HepG2 (cell line): ENCODE results near the gene DMPK. TPM values are rescaled to one million over a fixed set of nuclear protein-coding genes. Genes with fewer than 3 reads are reported as not detected.

ENCODE experiments used
- ATAC-seq: fragments of 200-7000 bp; cut with Tn5 transposase; 3 replicates; pipeline ENCODE4 v1.9.1; 2020; ENCODE audit warnings: mild to moderate bottlenecking, moderate library complexity
- BruUV-seq: library from RNA; stranded (reverse); fragments of 400-500 nt; replicated peaks from 2 replicates; lab custom pipeline; 2021; lab: Mats Ljungman, UMichigan
- CTCF ChIA-PET: fragments of 300-600 bp; formaldehyde crosslinking; extraction: SDS; loops from one replicate; lab custom pipeline; 2021; ENCODE audit warnings: low total read pairs, inconsistent platforms, low intra/inter-chr PET ratio; lab: Yijun Ruan, JAX
- POLR2A ChIA-PET: fragments of 350-600 bp; sonication (Branson Sonifier 250); formaldehyde crosslinking; loops from one replicate; lab custom pipeline; 2020; ENCODE audit warnings: antibody characterized with exemption, inconsistent platforms; lab: Yijun Ruan, JAX
- DNase-seq: peaks from one replicate; pipeline ENCODE4 v3.0.0-alpha.2; 2015; ENCODE audit warnings: low spot score
- FAIRE-seq: peaks from 3 replicates; lab custom pipeline; 2011; peaks lifted over from hg19 to GRCh38; lab: Jason Lieb, UNC
- H2AFZ ChIP-seq: one replicate; pipeline ENCODE4 v1.6.1; 2011; ENCODE audit warnings: low read length, inconsistent platforms
- H3K27ac ChIP-seq: fragments of 300-600 bp; 3 replicates; pipeline ENCODE4 v1.8.0; 2011; ENCODE audit warnings: mixed run types, mild to moderate bottlenecking, mixed read lengths, low read length, inconsistent platforms; ENCODE audit not compliant: insufficient read depth; ENCODE audit errors: extremely low read length
- H3K27me3 ChIP-seq, 2 experiments: fragments of 200-600 bp in 1 of 2; 2 replicates in 1 of 2; 3 replicates in 1 of 2; pipeline versions ENCODE4 v1.6.0 to v1.8.0; 2011; ENCODE audit warnings: low read length in 2 of 2, mild to moderate bottlenecking in 2 of 2, moderate library complexity in 2 of 2, inconsistent platforms in 1 of 2; ENCODE audit not compliant: insufficient read depth in 2 of 2, control insufficient read depth in 1 of 2
- H3K36me3 ChIP-seq, 2 experiments: fragments of 200-600 bp in 1 of 2; replicated peaks in 1 of 2; 2 replicates in 1 of 2; 3 replicates in 1 of 2; pipeline versions ENCODE4 v1.5.1 to v1.8.0; 2011; ENCODE audit warnings: low read length in 2 of 2, inconsistent platforms in 1 of 2; ENCODE audit not compliant: insufficient read depth in 2 of 2, control insufficient read depth in 1 of 2
- H3K4me1 ChIP-seq: 2 replicates; pipeline ENCODE4 v1.5.1; 2012; ENCODE audit warnings: low read length, inconsistent platforms; ENCODE audit not compliant: insufficient read depth
- H3K4me2 ChIP-seq: 2 replicates; pipeline ENCODE4 v1.6.0; 2011; ENCODE audit warnings: low read depth, low read length, inconsistent platforms
- H3K4me3 ChIP-seq, 3 experiments: fragments of 200-600 bp in 1 of 3; sonication (generic), shearing (Covaris generic) in 1 of 3; replicated peaks in 1 of 3; 2 replicates each; pipeline ENCODE4 v1.5.1; 2011 to 2016; ENCODE audit warnings: low read length in 3 of 3, inconsistent platforms in 2 of 3, low read depth in 2 of 3, mild to moderate bottlenecking in 2 of 3, control low read depth in 1 of 3, mixed read lengths in 1 of 3; ENCODE audit not compliant: insufficient read depth in 1 of 3
- H3K79me2 ChIP-seq: one replicate; pipeline ENCODE4 v1.6.1; 2011; ENCODE audit warnings: low read length, inconsistent platforms; ENCODE audit not compliant: insufficient read depth
- H3K9ac ChIP-seq: 2 replicates; pipeline ENCODE4 v1.6.0; 2011; ENCODE audit warnings: mild to moderate bottlenecking, low read depth, low read length, inconsistent platforms; ENCODE audit not compliant: insufficient read depth
- H3K9me3 ChIP-seq: 2 replicates; pipeline ENCODE4 v1.5.1; 2012; ENCODE audit warnings: mild to moderate bottlenecking, low read length
- H4K20me1 ChIP-seq: 2 replicates; pipeline ENCODE4 v1.6.0; 2011; ENCODE audit warnings: inconsistent platforms, mild to moderate bottlenecking, low read length, moderate library complexity; ENCODE audit not compliant: insufficient read depth
- ATAD3A ChIP-seq: sonication (generic); formaldehyde crosslinking; IDR thresholded peaks from 2 replicates; pipeline ENCODE4 v1.4.0; 2020; ENCODE audit warnings: missing genetic modification reagents
- FOXO4 ChIP-seq: sonication (generic); formaldehyde crosslinking; conservative IDR thresholded peaks from 2 replicates; pipeline ENCODE4 v1.8.1; 2023; ENCODE audit warnings: missing genetic modification reagents
- NFE2 ChIP-seq: sonication (generic); formaldehyde crosslinking; IDR thresholded peaks from 2 replicates; pipeline ENCODE4 v1.4.0; 2020; ENCODE audit warnings: missing genetic modification reagents
- POLR2A ChIP-seq, 2 experiments: IDR thresholded peaks; 2 replicates each; pipeline ENCODE4 v1.6.1; 2011; ENCODE audit warnings: low read depth in 2 of 2, low read length in 2 of 2, mild to moderate bottlenecking in 1 of 2, moderate library complexity in 1 of 2; ENCODE audit not compliant: insufficient read depth in 1 of 2
- RBFOX2 ChIP-seq: fragments of 200-400 bp; formaldehyde crosslinking; IDR thresholded peaks from 2 replicates; pipeline ENCODE4 v1.6.1; 2017; ENCODE audit warnings: low read depth, mild to moderate bottlenecking, low read length
- RBM22 ChIP-seq: fragments of 200-400 bp; formaldehyde crosslinking; optimal IDR thresholded peaks from 2 replicates; pipeline ENCODE3; 2017; ENCODE audit warnings: mild to moderate bottlenecking, low read length, moderate library complexity
- TFE3 ChIP-seq: IDR thresholded peaks from 2 replicates; pipeline ENCODE4 v1.6.1; 2016
- ZNF225 ChIP-seq: sonication (generic); formaldehyde crosslinking; IDR thresholded peaks from 2 replicates; pipeline ENCODE4 v1.4.0; 2020; ENCODE audit warnings: mild to moderate bottlenecking, missing genetic modification reagents
- WGBS: methylation state at CpG from one replicate; pipeline ENCODE4 v1.1.6; 2017; ENCODE audit warnings: low lambda C conversion rate; 5-methylcytosine and 5-hydroxymethylcytosine counted together
- in situ Hi-C: cut with HindIII; loops from 2 replicates; pipeline ENCODE4 v1.10.0; 2017; ENCODE audit warnings: low pct_unique_long_range_greater_than_20kb; ENCODE audit not compliant: extremely low pct_ligation_motif_present
- intact Hi-C: fragments of 100-400 bp; cut with micrococcal nuclease; formaldehyde crosslinking; loops from one replicate; pipeline ENCODE4 v1.10.0; 2022; ENCODE audit not compliant: unreplicated experiment
- polyA plus RNA-seq, 8 experiments: library from polyadenylated mRNA; depleted of rRNA in 3 of 8; stranded (reverse) in 7 of 8; unstranded in 1 of 8; fragments of >200 nt; fragmentation: Illumina TruSeq in 4 of 8; extraction: Trizol in 4 of 8; gene quantifications; 2 replicates each; pipeline versions ENCODE4 v1.2.1 to v1.2.3, GENCODE V29; 2011 to 2016; ENCODE audit warnings: low read depth in 4 of 8, missing spikeins in 1 of 8, mixed read lengths in 1 of 8; ENCODE audit not compliant: insufficient read depth in 1 of 8
- total RNA-seq, 5 experiments: library from RNA; depleted of rRNA; stranded (reverse); fragments of >200 nt; fragmentation: Illumina TruSeq; extraction: Trizol; gene quantifications; 2 replicates each; pipeline ENCODE4 v1.2.3, GENCODE V29; 2016; ENCODE audit warnings: low read depth in 1 of 5

Gene DMPK
- total and polyA plus RNA-seq, 2 of the 13 experiments (the other 11 are each of a cell fraction or from before 2014, with no cell fraction given), result 5.3 to 8.8 TPM

- Histone ChIP-seq H3K9ac (no peak overlapping the region), H3K4me3 (no peak overlapping the region), H3K36me3 (no peaks in the 10 kb centered on the region), H3K4me2 (no peak overlapping the region), H3K79me2 (peaks cover 3% of the 10 kb centered on the region), H4K20me1 (no peaks in the 10 kb centered on the region), H3K4me1 (0 out of 2 replicates have a peak, but pooled peaks cover 10% of the 10 kb centered on the region), H3K27ac (no peak overlapping the region), H2AFZ (no peak overlapping the region), H3K27me3 (peaks cover 8 to 19% of the 10 kb centered on the region in 2 experiments; a peak in 3 of 5 replicates), H3K9me3 (no peaks in the 10 kb centered on the region)
- in situ Hi-C loops (no loop called here), intact Hi-C loops (loop anchor here (5.0 kb wide), 1 partner anchor 33 kb away; the partner anchor contains the start of genes FBXO46 and MEIOSIN)
- ChIA-PET POLR2A (interaction anchor here (0.5 kb wide), 1 partner anchor 11 kb away, joined by 3 read pairs; no protein-coding TSS in a partner anchor), CTCF (no interaction called here)
- FAIRE-seq (no peak), ATAC-seq (no peak), DNase-seq (no peak)
- BruUV-seq, result no TSS peak
- WGBS, result 74% methylated on average over 9 of the region's 21 CpGs
- TF ChIP-seq ATAD3A (CRISPR knock-in tag) (no peak), ZNF225 (CRISPR knock-in tag) (peak; percentile 22; the same call in 1 of the 2 replicates), FOXO4 (no peak), NFE2 (CRISPR knock-in tag) (no peak), TFE3 (CRISPR knock-in tag) (no peak), POLR2A (IDR thresholded peaks at IDR 0.05; ENCODE audit: insufficient read depth in 1 of 2, low read depth in 2 of 2, low read length in 2 of 2) (peak in 1 of 2 experiments; percentile 27; a peak in 2 of 4 replicates), RBFOX2 (peak; percentile 47), RBM22 (peak; percentile 19)
Observed at GRCh38 chr19:45764945-45765701, 17.2 kb downstream of the DMPK start.
